Myocyte (in vitro differentiated cells): Measurements from ENCODE around the gene KCNIP4. TPM values are rescaled to one million over a fixed set of nuclear protein-coding genes. Genes with fewer than 3 reads are reported as not detected.
"Not testable (repeated sequence)": the region's sequence is repeated elsewhere in the genome, so short reads cannot be mapped to it uniquely, and the experiment has no call there.

Experiments used
- DNase-seq: peaks from one replicate; pipeline ENCODE4 v3.0.0-alpha.2; 2012; ENCODE audit warnings: low read depth
- total RNA-seq: library from RNA; depleted of rRNA; stranded (reverse); fragments of >200 nt; gene quantifications from 2 replicates; pipeline ENCODE4 v1.2.3, GENCODE V29; 2014

Gene KCNIP4
- total RNA-seq, 1 donor from 2014 or later, result not detected

DNA sequence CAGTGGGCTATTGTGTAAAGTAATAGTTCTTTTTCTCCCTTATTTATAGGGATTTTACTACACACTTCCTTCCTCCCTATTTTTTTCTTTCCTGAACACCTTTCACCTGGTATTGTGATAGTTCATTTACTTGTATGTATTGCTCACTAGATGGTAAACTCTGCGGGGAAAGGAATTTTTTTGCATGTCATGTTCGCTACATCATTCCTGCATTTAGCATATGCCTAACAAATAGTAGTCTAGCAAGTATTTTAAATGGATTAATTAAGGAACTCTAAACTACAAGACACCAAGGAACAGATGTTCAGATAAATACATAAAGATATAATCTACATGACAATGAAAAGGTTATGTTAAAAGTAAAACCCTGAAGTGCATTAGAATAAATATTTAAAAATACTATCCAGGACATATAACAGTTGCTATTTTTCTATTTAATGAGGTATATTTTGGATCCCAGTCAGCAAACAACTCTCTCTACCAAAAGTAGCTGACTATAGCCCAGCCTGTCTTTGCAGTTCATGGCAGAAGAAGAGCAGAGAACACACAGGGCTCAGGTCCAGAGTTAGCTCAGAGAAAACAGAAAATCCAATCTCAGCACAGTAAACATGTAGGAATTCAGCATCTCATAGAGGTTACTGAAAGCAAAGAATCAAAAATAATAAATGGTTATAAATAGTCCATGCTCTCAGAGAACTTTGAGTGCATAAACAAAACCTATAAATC lies 1160.5 kb downstream of the KCNIP4 start:
- no peak for DNase-seq

DNA sequence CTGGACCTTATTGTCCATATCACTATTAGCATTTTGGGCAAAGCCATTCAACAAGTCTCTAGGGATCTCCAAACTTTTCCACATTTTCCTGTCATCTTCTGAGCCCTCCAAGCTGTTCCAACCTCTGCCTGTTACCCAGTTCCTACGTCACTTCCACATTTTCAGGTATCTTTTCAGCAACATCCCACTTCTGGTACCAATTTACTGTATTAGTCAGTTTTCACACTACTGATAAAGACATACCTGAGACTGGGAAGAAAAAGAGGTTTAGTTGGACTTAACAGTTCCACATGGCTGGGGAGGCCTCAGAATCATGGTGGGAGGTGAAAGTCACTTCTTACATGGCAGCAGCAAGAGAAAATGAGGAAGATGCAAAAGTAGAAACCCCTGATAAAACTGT lies 1165.4 kb downstream of the KCNIP4 start:
- not testable (repeated sequence) for DNase-seq

DNA sequence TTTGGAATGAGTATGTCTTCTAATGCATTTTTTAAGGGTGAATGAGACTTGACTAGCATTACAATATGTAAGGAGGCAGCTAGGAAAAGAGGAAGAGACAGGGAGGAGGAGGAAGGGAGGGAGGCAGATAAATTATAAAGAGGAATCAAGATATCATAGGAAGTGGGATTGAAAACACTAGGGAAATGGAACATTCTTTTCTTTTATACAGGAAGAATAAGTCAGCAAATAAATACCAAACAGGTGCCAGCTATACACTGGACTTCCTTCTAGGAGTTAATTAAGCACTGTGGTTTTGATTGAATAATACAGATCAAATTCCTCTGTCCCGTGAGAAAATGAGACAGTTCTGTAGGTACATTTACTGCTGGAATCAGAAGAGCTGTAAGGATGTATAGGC lies 1169.7 kb downstream of the KCNIP4 start:
- DNase-seq, result no peak

DNA sequence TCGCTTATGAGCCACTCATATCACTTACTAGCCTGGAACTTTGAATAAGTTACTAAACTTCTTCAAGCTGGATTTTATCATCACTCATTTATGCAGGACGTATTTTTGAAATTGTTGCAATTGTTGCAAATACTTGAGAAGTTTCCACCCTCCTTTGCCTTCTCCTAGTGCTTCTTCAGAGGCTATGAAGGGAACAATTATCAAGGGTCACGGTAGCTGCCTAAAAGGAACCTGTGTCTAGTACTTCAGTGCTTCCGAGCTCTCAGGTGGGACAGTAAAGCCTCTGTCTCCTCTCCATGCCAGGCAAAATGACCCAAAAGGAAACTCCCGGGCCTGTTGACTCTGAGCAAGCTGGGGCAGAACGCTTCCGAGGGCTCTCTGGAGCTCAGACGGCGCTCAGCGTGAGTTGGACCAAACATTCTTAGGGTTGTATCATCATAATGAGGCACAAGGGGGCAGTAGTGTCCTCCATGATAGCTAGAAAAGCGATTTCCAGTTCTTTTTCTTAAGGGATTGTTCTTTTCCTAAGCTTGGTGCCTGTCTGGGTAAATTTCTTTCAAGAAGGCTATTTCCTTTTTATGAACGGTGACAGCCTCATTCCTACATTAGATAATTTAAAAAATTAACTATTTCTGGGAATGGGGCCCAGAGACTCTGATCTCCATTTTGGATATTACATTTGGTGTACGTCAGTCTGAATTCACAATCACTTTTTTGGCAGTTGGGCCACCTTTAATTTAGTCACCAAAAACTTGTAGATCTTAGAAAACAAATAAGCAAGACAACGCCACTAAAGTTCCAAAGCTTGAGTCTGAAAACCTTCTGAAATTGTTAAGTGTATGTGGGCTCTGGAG lies 1175.2 kb downstream of the KCNIP4 start:
- peak; percentile 63 for DNase-seq

DNA sequence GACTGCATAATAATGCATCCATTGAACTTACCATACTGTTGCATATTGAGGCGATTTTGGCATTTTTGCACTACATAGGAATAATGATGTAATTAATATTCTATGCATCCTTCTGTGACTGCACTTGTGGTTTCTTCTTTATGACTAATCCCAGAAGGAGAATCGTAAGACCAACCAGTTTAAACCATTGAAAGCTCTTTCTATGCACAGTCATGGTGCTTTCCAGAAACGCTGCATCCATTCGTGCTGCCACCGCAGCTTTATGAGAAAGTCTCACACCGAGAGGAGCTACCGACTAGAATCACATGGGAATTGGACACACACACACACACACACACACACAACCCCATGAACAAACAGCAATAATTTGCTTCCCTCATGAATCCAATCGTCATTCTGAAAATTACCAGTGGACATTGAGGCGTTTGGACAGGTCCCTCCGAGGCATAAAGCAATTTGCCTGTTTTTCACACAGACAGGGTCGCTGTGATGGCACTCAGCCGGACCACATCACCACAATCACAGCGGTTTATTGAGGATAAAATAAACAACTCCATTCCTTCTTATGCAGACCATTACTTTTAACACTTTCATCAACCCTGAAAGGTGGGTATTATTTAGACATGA lies 1184.1 kb downstream of the KCNIP4 start:
- DNase-seq, result no peak

DNA sequence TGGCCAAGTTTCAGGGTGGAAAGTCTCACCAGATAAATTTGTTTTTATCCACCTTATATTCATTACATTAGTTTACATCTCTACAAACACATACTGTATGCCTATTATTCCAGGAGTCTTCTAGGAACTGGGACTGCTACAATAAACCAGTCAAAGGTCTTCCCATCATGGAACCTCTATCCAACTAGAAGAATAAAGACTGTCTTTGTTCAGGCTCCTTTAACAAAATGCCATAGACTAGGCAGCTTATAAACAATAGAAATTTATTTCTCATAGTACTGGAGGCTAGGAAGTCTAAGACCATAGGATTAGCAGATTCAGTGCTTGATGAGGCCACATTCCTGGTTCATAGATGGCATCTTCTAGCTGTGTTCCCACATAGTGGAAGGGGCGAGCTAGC lies 1186.7 kb downstream of the KCNIP4 start:
- no peak for DNase-seq

DNA sequence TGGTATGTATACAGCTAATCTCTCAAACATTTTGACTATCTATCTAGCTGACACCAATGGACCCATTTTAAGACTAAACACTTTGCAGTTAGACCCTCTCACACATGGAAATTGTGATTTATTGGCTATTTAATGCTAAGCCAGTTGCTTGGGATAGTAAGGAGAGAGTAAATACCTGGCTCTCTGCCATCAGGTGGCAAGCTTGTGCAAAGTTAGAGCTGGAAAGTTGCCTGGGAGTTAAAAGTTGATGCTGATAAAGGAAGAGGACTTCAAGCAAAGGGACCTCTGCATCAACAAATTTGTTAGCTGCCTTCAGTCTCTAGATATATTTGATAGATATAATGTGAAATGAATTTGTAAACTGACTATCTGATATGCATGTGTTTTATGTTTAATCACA lies 1187.2 kb downstream of the KCNIP4 start:
- no peak for DNase-seq

DNA sequence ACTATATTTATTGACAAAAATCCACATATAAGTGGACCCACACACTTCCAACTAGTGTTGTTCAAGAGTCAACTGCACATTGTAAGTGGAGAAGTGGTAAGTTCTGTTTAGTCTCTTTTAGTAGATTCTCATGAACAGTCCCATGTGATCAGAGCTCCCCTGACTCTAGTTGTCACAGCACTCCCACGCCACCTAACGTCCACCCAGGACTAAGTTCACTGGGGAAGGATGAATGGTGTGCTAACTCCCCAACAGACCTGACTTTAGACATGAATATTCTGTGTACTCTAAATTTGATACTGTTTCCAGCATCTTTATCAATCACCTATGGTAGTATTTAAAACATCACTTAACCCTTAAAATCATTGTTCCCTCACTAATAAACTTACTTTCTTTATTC lies 1188.5 kb downstream of the KCNIP4 start:
- DNase-seq, result no peak

DNA sequence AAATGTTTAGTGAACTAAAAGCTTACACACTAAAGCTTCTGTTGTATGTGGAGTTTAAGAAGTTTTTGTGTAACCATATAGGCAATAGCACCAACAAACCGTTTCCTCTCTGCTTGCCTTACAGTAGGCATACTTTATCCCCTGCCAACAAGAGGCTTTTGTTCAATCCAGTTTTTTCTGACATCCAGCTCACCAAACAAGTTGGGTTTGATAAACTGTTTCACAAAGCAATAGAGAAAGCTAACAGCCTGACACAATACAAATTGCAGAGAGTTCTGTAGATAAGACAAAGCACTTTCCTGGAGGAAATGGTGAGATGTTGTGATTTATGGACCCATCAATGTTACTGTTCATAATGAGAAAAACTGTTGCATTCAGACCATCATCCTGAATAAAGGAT lies 1194.5 kb downstream of the KCNIP4 start:
- DNase-seq, result no peak

DNA sequence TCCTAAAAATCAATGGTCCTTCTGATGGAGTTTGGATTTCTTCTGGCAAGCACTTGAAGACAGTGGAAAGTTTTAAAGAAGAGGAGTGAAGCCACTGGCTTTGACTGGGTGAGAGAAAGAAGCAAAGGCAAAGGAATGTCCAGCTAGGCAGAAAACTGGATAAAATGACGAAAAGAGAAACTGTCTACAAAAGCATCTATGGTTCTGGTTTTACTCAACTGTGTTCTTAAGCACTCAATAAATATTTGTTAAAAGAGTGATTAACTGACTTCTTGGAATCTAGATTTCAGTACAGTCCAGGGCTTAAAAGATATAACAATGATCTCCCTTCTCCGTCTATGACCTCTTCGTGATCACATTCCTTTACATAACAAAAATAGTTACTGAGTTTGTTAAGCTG lies 1195.9 kb downstream of the KCNIP4 start:
- DNase-seq, result no peak

DNA sequence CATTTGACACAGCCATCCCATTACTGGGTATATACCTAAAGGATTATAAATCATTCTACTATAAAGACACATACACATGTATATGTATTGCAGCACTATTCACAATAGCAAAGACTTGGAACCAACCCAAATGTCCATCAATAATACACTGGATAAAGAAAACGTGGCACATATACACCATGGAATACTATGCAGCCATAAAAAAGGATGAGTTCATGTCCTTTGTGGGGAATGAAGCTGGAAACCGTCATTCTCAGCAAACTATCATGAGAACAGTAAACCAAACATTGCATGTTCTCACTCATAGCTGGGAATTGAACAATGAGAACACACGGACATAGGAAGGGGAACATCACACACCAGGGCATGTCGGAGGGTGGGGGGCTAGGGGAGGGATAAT lies 1202.6 kb downstream of the KCNIP4 start:
- DNase-seq, result not testable (repeated sequence)

DNA sequence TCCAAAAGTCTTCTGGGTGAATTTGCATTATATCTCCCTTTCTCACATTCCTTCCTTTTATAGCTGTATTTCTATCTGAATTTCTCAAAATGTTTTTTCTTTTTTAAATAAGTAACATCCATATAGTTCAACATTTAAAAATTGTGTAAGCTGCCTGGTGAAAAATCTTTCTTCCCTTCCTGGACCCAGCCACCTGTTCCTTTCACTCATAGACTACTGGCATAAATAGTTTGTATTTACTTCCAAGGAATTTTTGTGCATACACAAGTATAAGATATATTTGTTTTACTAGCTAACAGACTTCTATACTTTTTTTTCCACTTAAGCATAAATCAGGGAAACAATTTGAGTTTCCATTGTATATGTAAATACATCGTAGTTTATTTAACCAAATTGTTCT lies 1212.6 kb downstream of the KCNIP4 start:
- peak; percentile 76 for DNase-seq

DNA sequence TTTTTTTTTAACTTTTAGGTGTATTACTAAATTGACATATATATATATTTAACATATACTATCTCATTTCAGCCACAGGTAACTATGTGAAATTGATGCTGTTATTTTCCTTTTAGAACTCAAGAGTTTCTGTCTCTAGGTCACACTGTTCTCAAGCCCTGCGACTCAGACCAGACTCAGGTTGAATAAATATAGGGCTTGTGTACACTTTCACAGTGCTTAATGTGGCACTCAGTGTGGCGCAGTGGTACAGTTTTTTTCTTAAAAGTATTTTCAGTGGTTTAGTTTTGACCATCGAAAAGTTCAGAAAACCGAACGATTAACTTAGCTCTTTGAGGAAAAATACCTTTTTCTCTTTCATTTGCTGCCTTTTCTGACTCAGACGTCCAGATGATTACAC lies 1223.7 kb downstream of the KCNIP4 start:
- DNase-seq, result no peak

DNA sequence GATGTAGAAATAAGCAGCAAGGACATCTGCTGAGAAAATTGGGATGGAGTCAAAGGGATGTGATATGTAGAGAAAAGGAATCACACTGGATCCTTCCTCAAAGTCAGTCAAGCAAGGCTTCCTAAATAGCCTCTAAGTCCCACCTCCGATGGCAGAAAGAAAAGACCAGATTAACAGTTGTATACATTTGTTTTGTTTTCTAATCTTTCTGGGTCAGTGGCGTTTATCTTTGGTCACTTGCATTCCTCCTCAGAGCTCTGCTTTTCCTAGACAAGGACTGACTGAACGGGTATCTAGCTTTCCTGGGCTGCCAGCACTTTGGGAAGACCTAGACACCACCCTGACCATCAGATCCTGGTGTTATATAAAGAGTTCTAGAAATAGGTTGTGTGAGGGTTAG lies 1225.1 kb downstream of the KCNIP4 start:
- DNase-seq, result no peak

DNA sequence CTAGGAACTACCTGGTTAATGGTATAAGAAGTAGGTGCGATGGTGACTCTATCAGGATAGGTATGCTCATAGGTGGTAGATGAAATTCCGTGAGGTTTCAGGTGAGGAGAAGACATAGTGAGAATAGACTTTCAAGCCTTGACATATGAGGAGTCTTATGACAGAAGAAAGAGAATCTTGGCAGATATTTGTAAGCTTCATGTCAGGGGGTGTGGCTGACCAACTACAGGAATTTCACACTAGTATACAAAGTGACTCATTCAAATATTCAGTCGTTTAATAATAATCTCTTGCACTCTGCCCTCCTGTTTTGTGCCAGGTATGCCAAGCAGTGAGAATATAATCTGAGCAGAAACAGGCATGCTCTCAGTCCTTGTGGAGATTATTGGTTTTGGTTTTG lies 1225.6 kb downstream of the KCNIP4 start:
- no peak for DNase-seq

DNA sequence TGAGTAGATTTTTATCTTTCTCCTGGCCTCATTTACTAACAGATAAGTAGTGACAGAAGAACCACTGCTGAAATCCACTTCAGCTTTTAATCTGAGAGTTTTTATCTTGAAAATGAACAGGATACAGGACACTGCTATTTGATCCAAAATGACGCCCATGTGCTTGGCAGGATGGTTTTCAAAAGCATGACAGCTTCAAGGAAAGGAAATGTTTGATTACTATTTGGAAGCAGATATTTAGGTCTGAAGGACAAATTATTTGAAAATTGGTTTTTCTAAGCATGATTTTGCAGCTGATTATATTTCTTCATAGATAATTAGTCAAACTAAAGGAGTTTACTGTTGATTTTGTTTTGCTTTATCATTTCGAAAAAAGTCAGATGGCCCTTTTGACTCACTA lies 1237.2 kb downstream of the KCNIP4 start:
- DNase-seq, result no peak

DNA sequence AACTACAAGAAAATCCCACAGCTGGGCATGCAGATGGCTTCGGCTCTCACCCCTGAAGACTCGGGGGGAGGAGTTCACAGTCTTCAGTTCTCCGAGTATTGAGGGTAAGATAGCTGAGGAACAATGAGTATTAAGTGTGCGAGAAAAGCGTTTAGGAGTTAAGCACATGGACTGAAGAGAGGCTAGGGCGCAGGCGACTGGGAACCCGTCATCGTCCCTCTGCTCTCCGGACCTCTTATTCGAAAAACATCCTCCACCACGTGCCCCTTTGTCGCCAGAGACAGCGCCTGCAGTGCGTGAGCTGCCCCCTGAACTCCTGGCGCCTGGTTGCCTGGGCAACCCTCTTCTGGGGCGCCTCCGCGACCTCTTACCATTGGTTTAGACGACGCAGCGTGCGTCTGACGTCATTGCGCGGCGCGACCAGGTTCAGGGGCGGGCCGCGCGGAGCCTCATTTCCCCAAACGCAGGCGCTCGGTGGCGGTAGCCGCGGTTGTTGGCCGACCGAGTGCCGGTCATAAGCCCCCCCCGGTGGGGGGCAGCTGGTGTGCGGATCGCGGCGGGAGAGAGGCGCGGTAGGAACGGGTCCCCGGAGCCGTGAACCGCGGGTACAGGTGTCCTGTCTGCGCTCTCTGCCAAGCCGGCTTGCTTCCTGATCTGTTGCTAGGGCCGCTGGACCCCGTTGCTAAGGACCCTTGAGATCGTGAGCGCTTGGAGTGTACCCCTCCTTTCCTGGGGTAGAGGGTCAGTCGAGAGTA lies 1248.4 kb downstream of the KCNIP4 start, which contains the start of gene PACRGL:
PACRGL (plus strand) TSS at position 452 of the 755 bp plus-strand sequence. CDS start 4,024 bp downstream, outside the sequence.
- peak; percentile 98 for DNase-seq

DNA sequence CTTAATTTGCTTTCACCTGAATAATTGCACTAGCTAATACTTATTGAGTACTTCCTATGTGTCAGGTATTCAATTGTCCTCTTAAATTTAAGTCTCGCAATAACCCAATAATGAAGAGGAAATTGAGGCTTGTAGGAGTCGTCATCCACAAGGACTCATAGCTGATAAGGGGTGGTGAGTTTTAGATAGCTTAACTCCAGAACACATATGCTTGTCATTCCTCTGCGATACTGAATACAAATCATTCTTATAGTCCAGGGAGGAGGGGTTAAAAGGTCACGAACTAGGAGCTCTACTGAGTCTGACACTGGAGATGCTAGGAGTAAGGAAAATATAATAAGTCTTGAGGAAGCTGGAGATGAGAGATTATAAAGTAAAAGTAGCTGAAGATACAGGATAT lies 1249.8 kb downstream of the KCNIP4 start:
- no peak for DNase-seq

DNA sequence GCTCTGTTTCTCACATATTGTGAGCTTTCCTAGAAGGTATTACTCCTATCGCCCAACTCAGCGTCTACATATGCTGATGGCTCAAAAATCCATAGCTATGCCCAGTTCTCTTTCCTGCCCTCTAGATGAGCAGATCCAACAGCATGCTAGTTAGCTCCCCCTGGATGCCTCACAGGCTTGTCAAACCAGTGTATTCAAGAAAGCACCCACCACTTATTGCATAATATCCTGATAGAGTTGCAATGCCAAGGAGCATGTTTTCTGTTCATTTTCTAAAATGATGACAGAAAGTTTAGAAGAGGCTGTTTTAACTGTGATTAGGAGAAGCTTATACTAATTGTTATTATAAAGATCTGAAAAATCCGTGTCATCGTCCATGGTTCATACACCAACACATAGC lies 1250.2 kb downstream of the KCNIP4 start:
- DNase-seq, result no peak

DNA sequence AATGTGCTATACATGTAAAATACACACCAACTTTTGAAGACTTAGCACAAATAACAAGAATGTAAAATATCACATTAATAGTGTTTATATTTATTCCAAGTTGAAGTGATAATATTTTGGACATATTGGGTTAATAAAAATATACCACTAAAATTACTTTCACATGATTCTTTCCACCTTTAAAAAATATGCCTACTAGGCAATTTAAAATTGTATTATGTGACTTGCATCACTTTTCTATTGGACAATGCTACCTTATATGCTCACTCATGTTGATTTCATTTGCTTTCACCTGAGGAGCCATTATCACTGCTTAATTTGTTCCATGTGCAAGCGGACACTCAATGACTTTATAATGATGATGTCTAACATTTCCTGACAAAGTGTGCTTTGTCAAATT lies 1251.8 kb downstream of the KCNIP4 start:
- DNase-seq, result no peak

DNA sequence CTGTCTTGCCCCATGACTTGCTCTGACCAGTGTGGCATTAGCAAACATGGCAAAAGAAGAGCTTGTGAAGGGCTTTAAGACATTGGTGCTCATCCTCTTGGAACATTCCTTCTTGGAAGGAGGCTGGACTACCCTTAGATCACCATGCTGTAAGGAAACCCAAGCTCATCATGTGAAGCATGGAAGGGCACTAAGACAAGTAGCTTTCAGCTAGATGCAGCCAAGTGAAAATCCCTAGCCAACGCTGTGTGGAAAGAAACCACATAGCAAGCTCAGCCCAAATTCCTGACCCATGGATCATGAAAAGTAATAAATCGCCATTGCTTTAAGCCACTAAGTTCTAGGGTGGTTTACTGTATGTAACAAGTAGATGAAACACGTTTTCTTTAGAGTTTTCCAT lies 1260.7 kb downstream of the KCNIP4 start:
- DNase-seq, result peak; percentile 70
